Inflammatory macrophage (primary cell): ENCODE results near the gene CDH18.

Experiments
- DNase-seq, 2 donors: peaks; one replicate each; pipeline ENCODE4 v3.0.0-alpha.2; 2020 to 2022
- total RNA-seq, 18 experiments: gene quantifications; one replicate each; lab custom pipeline; 2026; ENCODE audit warnings: mixed read lengths in 6 of 18, inconsistent platforms in 2 of 18; lab: John Stamatoyannopoulos, UW

Gene CDH18, protein sequence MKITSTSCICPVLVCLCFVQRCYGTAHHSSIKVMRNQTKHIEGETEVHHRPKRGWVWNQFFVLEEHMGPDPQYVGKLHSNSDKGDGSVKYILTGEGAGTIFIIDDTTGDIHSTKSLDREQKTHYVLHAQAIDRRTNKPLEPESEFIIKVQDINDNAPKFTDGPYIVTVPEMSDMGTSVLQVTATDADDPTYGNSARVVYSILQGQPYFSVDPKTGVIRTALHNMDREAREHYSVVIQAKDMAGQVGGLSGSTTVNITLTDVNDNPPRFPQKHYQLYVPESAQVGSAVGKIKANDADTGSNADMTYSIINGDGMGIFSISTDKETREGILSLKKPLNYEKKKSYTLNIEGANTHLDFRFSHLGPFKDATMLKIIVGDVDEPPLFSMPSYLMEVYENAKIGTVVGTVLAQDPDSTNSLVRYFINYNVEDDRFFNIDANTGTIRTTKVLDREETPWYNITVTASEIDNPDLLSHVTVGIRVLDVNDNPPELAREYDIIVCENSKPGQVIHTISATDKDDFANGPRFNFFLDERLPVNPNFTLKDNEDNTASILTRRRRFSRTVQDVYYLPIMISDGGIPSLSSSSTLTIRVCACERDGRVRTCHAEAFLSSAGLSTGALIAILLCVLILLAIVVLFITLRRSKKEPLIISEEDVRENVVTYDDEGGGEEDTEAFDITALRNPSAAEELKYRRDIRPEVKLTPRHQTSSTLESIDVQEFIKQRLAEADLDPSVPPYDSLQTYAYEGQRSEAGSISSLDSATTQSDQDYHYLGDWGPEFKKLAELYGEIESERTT
- total RNA-seq: 0 to 0.15 (median 0) reads per million in 18 experiments

DNA sequence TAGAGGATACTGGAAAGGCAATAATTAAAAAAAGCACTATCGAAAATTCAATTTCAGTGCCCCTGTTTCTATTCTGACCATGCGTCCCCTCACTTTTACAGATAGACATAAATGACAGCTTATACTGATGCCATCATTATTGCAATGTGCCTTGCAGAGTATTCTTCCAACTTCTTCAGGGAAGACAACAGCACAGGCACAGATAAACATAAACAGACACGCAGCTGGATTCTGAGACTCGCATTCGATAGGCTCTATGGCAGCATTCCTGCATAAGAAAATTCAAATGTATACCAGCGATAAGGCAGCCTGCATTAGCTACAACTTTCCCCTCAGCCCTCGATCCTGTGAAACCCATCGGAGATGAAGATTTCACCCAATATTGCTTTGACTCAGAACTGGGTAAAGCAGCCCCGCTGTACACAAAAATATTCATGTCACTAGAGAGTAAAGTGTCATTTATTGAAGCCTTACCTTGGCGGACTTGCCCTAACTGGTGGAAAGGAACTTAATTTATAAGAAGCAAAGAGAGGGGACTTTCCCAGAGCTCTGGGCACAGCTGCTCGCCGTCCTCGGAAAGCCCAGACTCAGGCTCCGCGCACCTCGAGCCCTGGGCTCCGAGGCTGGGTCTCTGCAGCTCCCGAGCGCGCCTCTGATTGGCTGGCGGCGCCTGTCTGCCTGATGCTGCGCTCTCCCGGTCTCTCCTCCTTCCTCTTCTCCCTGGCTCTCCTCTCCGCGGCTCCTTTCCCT lies at the start of gene CDH18:
CDH18 (minus strand) TSS at position 589 of the 750 bp plus-strand sequence. CDS start 149,214 bp downstream, outside the sequence.
- no peak for DNase-seq

DNA sequence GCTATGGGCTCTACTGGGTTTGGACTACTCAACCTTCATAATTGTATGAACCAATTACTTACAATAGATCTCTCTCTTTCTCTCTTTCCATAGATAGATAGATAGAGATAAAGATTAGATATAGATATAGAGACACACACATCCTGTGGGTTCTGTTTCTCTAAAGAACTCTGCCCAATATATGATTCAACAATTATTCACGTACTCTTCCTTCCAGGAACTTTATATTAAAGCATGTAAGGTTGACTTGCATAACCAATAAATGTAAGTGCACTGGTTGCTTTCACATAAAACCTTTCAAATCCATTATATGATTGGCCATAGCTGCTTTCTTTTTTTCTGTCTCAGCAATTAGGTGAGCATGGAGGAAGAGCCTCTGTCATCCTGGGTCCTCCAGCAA lies 46.7 kb upstream of the CDH18 start:
- DNase-seq: no peak

DNA sequence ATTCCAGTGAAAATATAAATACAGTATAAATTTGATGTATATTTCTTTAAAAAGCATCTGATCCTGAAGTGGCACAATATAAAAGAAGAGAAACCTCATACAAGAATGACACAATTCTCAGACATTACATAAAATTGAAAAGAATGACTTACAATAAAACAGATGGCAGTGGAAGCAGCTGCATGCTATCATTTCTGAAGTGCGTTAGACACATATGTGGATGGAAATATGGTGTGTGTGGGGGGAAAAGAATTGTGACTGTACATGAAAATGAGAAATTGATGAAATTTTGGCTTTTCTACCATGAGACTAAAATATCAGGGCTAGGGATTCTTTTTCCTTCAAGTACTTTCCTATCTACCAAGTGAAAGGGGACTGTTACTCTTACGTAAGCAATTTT lies 45.9 kb upstream of the CDH18 start:
- no peak for DNase-seq

DNA sequence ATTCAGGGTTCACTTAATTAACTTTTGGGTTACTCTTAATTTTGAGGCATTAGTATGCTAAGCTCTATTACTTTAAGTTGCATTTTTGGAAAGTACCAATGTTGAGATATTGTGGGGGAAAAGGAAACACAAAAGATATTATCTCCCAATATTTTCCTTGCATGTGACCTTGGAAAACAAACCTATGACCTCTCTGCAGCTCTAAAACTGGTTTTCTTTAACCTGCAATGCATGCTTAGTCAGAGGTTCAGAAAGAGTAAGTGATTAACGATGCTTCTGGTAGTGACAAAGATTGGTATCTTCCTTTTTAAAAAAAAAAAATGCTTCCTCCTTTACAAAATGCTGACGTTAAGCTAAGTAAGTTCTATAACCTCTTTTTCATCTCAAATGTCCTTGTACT lies 44.9 kb upstream of the CDH18 start:
- no peak for DNase-seq

DNA sequence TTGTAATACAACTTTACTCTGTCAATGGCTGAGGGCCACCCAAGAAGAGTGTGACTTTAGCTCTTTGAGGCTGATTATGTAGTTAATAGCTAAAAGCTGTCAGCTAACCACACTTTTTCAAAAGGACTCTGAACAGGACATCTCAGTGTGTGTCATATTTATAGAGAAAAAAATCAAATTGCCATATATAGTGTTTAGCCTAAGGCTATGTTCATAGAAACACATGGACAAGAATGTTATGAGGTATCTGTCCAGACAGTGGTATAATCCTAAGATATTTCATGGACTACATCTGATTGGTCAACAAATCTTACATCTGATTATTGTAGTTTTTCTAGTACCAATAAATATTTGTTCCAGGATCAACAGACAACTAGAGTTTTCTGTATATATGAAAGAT lies 42.1 kb upstream of the CDH18 start:
- no peak for DNase-seq

DNA sequence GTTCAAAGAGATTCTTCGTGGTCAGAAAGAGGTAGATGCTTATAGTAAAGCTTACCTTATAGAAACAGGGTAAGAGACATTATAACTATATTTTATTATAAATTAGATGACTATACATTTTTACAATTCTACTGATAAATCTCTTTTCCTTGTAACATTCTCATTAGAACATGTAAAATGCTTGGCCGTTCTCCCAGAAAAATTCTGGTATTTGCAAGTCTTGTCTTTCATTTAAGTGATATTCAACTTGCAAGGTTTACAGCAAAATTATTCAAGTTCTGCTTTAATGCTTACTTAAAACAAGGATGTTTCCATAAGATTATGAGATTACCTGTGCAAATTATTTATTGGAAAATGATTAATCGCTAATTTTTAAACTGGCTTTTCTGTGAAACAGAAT lies 41.3 kb upstream of the CDH18 start:
- no peak for DNase-seq

DNA sequence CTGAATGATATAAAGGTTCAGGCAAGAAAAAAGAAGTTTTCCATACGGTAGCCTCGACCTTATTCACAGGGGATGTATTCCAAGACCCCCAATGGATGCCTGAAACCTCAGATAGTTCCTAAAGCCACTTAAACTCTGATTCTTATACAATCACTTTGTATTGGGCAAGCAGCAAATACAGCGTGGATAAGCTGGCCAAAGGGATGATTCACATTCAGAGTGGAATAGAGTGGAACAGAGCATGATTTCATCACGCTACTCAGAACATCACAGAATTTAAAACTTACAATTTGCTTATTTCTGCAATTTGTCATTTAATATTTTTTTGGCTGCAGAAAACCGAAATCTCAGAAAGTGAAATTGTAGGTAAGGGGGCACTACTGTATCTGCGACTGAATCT lies 40.5 kb upstream of the CDH18 start:
- no peak for DNase-seq

DNA sequence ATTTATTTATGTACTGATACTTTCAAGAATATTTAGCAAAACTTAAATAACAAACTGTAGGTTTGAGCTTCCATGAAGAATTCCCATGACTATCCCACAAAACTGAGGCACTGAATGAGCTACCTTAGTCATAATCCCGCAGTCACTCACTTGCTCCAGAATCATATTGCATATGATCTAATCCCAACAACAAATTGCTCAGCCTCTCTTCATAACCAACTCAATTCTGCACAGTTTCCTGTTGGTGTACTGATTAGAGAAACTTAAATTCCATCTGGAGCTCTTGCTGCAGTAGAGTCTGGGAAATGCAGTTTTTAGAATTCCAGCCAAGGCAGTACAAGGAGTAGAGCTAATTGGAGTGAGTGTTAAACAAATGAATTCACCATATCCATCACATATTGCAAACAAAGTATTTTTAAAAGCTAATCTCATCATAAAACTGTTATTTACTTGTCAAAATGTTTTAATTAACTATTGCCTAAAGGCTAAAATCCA lies 35.7 kb upstream of the CDH18 start:
- no peak for DNase-seq

DNA sequence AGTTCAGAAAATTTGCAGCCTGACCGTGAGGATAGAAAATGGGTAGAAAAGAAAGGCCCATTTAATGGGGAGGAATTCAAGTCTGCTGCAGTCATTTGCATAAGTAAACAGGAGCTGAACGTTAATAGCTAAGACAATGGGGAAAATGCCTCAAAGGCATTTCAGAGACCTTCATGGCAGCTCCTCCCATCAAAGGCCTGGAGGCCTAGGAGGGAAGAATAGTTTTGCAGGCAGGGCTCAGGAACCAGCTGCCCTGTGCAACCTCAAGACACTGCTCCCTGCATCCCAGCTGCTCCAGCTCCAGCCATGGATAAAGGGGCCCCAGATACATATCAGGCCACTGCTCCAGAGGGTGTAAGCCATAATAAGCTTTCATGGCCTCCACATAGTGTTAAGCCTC lies 32.2 kb upstream of the CDH18 start:
- no peak for DNase-seq

DNA sequence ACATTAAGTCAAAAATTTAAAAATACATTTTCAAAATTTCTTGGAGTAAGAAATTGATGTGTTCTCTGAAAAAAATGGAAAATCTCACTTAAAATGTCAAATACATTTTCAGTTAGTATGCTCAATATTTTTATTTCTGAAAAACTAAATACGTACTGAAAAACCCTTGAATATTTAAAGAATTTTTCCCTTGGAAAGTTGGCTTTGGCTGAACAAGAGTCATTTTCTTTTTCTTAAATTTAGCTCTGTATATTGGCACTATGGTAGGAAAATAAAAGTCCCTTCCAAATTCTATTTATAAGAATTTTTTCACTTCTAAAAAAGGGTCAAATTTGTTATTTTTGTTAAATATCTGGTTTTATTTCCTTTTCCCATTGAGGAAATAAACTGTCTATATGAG lies 29.0 kb upstream of the CDH18 start:
- DNase-seq: no peak

DNA sequence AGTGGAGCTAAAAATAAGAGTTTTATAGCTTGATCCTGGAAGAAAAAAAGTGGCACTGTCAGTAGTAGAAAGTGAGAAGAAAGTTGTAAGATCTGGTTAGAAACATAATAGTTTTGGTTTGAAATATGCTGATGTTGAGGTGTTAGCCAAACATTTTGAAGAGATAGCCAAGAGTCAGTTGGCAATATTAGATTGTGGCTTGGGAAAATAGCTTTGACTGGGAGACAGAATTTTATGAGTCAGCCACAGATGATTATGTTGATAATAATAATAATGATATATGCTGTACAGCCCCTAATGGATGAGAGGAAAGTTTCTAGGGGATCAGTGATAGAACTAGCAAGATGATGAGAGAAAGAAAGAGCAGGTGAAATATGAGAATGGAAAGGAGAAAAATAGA lies 12.4 kb upstream of the CDH18 start:
- DNase-seq: no peak

DNA sequence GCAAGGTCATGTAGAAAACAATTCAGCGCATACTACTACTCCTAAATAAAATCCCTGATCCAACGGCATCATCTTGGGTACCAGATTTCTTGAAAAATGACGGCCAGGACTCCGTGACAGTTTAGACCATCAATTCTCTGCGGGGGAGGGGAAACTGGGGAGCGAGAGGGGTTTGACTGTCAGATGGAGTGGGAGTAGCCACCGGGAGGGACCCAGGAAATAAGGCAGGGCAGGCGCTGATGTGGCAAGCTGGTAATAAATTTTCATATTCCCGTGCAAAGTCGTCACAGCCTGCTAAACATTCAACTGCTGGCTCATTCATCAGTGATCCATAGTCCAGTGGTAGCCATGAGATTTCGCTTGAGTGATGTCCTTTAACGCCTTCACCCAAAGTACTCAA lies 457 bp upstream of the CDH18 start:
- no peak for DNase-seq

DNA sequence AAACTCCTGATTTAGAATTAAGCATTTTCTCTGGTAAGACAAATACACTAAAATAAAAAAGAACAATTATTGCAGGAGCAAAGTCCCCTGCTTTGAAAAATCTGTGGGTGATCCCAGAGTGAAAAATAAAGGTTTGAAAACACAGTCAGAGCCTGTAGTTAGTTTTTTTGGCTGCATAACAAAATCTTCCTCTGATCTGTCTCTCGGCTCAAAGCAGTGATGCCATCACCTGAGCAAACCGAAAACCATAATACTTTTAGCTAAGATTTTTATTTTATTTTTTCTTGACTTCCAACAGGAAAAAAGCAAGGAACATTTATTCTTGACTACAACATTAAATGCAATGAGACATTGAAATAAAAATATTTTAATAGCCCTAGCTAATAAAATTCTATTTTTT lies 1.2 kb downstream of the CDH18 start:
- DNase-seq: no peak

DNA sequence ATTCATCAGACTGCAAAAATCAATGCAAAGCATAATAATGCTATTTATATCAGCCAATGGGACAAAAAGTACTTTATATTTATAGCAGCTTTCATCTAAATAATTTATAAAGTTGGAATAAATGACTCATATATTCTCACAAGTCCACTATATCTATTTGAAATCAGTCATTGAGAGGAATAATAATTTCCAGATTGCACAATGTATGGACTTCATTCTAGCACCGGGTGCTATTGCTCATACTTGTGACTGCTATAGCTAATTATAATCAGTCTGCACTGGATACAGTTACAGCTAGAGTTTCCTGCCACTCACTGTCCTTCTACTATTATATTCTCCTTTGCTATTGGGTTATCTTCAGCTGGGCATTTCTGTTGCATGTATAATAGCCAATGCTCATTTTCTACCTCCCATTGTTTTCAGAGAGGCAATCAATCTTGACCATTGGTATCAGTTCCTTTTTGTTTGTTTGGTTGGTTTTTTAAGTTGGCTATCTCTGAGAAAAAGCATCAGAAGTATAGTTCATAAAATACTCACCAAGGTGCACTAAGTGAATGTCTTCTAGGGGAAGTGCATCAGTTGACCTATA lies 1.9 kb downstream of the CDH18 start:
- DNase-seq: no peak

DNA sequence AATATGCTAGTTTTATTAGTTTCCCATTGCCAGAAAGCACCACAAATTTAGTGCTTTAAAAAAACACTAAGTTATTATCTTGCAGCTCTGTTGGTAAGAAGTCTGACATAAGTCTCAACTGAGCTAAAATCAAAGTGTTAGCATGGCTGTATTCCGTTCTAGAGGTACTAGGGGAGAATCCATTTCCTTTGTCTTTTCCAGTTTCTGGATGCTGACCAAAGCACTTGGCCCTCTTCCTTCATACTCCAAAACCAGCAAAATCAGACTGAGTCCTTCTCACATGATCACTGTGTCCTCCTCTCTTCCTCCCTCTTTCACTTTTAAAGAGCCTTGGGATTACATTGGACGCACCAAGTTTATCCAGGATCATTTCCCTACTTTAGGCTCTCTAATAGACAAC lies 9.5 kb downstream of the CDH18 start:
- DNase-seq: no peak

DNA sequence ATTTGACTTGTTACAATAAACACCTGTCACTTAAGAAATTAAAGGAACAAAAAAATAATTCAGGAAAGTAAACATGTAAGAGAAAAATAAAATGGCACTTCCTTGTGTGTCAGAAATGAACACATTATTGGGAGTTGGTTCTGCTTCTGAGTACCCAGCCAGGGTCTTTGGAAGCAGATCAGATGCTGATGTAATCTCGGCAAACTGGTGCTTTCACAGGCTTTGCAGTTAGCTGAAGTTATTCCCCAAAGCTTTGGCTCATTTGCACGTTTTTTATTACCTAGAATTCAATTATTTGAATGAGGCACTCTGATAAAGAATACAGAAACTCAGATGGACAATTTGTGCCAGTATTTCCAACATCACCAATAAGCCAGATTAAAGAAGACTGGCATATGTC lies 10.9 kb downstream of the CDH18 start:
- no peak for DNase-seq

DNA sequence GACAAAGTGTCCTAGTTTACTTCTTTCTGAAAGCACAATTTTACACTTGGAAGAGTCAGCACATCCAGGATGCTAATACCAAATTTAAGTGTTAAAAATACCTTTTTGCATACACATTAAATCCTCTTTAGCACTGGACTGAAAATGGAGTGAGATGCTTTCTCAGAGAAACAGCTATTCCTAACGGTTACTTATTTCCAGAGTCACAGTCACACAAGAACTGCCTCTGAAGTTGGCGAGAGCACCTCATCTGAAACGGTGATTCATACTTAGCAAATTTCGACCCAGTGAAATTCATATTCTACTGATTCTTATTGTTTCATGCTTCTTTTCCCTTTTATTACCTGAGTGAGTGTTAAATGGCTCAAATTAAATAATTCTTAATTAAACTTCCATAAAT lies 12.2 kb downstream of the CDH18 start:
- DNase-seq: no peak

DNA sequence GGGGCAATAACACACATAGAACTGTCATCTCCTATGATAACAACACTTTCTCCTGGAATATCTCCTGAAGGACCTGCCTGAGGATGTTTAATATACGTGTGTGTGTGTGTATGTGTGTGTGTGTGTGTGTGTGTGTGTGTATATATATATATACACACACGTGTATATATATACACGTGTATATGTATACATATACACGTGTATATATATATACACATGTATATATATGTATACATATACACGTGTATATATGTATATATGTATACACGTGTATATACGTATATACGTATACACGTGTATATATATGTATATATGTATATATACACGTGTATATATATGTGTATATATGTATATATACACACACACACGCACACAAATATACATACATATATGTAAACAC lies 27.5 kb downstream of the CDH18 start:
- no peak for DNase-seq

DNA sequence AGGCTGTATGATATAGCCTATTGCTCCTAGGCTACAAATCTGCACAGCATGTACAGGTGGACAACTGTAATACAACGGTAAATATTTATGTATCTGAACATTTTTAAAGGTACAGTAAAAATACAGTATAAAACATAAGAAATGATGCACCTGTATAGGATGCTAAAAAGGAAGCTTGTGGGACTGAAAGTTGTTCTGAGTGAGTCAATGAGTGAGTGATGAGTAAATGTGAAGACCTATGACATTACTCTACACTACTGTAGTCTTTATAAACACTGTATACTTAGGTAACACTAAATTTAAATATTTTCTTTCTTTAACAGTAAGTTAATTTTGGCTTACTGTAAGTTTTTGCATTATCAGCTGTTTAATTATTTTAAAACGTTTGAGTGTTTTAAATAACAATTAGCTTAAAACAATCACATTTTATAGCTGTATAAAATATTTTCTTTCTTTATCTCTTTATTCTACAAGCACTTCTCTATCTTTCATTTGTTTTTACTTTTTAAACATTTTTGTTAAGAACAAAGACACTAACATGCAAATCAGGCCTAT lies 28.1 kb downstream of the CDH18 start:
- DNase-seq: no peak

DNA sequence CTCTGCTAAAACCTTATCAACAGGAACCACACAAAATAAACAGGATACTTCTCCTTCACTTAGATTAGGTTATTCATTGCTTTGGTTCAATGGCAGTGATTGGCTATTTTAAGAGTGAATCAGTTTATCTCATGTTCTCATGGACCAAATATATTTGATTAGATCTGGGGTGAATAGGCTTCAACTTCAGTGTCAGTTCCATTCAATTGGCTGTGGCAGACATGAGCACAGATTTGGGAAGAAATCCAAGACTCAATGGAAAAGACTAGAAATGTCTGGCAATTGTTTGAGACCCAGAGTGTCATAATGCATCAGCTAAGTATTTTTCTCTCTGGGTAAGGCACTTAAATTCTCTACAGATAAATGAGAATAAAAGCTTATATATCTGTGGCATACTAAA lies 37.1 kb downstream of the CDH18 start:
- DNase-seq: no peak

DNA sequence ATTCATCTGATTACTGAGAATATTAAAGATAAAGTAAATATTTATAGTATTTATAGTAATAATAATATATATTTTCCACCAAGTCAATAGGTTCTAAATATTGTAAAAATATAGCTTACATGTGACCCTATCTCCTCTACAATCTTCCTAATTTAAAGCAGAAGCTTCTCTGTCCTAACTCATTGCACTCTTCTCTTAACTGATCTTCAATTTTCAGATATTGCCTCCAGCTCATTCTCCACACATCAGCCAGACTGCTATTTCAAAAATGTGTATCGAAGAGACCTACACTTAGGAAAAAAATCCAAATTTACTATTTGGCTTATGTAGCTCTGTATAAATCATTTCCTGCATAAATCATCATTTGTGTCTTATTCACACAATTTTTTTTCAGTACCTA lies 47.8 kb downstream of the CDH18 start:
- no peak for DNase-seq

DNA sequence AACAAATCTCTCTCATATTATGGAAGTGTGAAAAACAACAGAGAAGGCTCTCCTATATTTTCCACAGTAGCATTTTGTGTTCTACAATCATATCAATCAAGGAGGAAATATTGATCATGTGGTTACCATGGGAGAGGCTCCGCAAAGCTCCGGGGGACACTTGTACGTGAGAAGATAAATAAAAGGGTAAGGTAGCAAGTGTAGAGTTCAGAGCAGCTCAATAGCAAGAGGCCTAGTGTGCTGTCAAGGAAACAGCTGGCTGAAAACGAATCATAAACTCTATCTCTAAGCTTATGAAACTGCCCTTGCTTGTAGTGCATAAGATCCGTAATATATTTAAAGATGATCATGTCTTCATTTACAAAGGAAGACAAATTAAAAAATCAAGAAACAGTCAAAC lies 57.5 kb downstream of the CDH18 start:
- no peak for DNase-seq
